GM23338 (cell line): Measurements from ENCODE around the gene CD84. TPM values are rescaled to one million over a fixed set of nuclear protein-coding genes. Genes with fewer than 3 reads are reported as not detected.
"Not testable (repeated sequence)": the region's sequence is repeated elsewhere in the genome, so short reads cannot be mapped to it uniquely, and the experiment has no call there.

Experiments
- ATAC-seq: fragments of 200-7000 bp; cut with Tn5 transposase; 3 replicates; pipeline ENCODE4 v1.9.1; 2020
- DNase-seq: peaks from one replicate; pipeline ENCODE4 v3.0.0-alpha.2; 2015; ENCODE audit warnings: low spot score
- H2AFZ ChIP-seq: fragments of 200-600 bp; sonication (generic); 2 replicates; pipeline ENCODE4 v1.8.0; 2016; ENCODE audit warnings: antibody characterized with exemption, mild to moderate bottlenecking, moderate library complexity
- H3F3A ChIP-seq: fragments of 200-600 bp; sonication (generic); replicated peaks from 2 replicates; pipeline ENCODE4 v1.8.0; 2017; ENCODE audit warnings: antibody characterized with exemption, mixed run types, low read depth
- H3K27ac ChIP-seq: fragments of 200-600 bp; sonication (generic); 2 replicates; pipeline ENCODE4 v1.6.1; 2016; ENCODE audit warnings: low read depth
- H3K27me3 ChIP-seq: fragments of 200-600 bp; sonication (generic); 2 replicates; pipeline ENCODE4 v1.8.0; 2016; ENCODE audit warnings: mild to moderate bottlenecking, mixed run types, moderate library complexity; ENCODE audit not compliant: insufficient read depth
- H3K36me3 ChIP-seq: fragments of 200-600 bp; sonication (generic); 2 replicates; pipeline ENCODE4 v1.8.0; 2016; ENCODE audit warnings: mild to moderate bottlenecking; ENCODE audit not compliant: insufficient read depth
- H3K4me1 ChIP-seq: fragments of 200-600 bp; sonication (generic); 2 replicates; pipeline ENCODE4 v1.8.0; 2016; ENCODE audit warnings: mild to moderate bottlenecking, moderate library complexity; ENCODE audit not compliant: insufficient read depth
- H3K4me2 ChIP-seq: fragments of 200-600 bp; sonication (generic); 2 replicates; pipeline ENCODE4 v1.7.1; 2017; ENCODE audit warnings: mixed run types
- H3K4me3 ChIP-seq: fragments of 200-600 bp; sonication (generic); 2 replicates; pipeline ENCODE4 v1.6.1; 2016; ENCODE audit warnings: mixed run types
- H3K79me2 ChIP-seq: fragments of 200-600 bp; sonication (generic); replicated peaks from 2 replicates; pipeline ENCODE4 v1.8.0; 2017; ENCODE audit warnings: mild to moderate bottlenecking; ENCODE audit not compliant: insufficient read depth
- H3K9me2 ChIP-seq: fragments of 200-600 bp; sonication (generic); 2 replicates; pipeline ENCODE4 v1.8.0; 2017; ENCODE audit not compliant: insufficient read depth
- H4K20me1 ChIP-seq: fragments of 200-600 bp; sonication (generic); replicated peaks from 2 replicates; pipeline ENCODE4 v1.8.0; 2017; ENCODE audit warnings: mild to moderate bottlenecking; ENCODE audit not compliant: insufficient read depth
- H3K27ac Mint-ChIP-seq: 2 replicates; pipeline ENCODE4 v1.8.0; 2020; ENCODE audit warnings: inconsistent platforms, mild to moderate bottlenecking, moderate library complexity, mixed read lengths
- H3K27me3 Mint-ChIP-seq: 3 replicates; pipeline ENCODE4 v1.8.0; 2022; ENCODE audit warnings: low read depth, mild to moderate bottlenecking, moderate library complexity, mixed read lengths, inconsistent platforms; ENCODE audit not compliant: insufficient read depth, poor library complexity
- H3K36me3 Mint-ChIP-seq: 3 replicates; pipeline ENCODE4 v1.8.0; 2021; ENCODE audit warnings: low read depth, mild to moderate bottlenecking, inconsistent platforms, moderate library complexity, mixed read lengths
- H3K4me1 Mint-ChIP-seq: 3 replicates; pipeline ENCODE4 v1.8.0; 2020; ENCODE audit warnings: mild to moderate bottlenecking, inconsistent platforms, mixed read lengths
- H3K4me3 Mint-ChIP-seq: 3 replicates; pipeline ENCODE4 v1.8.0; 2021; ENCODE audit warnings: moderate library complexity, mild to moderate bottlenecking, inconsistent platforms, mixed read lengths
- H3K9me3 Mint-ChIP-seq: 3 replicates; pipeline ENCODE4 v1.8.0; 2020; ENCODE audit warnings: moderate library complexity, mild to moderate bottlenecking, inconsistent platforms, mixed read lengths
- EZH2 ChIP-seq: fragments of 200-600 bp; sonication (generic); IDR thresholded peaks from one replicate; pipeline ENCODE4 v1.8.0; 2017; ENCODE audit warnings: antibody characterized with exemption, mild to moderate bottlenecking, low read depth; ENCODE audit not compliant: unreplicated experiment
- EZH2phosphoT487 ChIP-seq: fragments of 200-600 bp; sonication (generic); IDR thresholded peaks from one replicate; pipeline ENCODE4 v1.8.1; 2018; ENCODE audit warnings: antibody characterized with exemption; ENCODE audit not compliant: unreplicated experiment
- REST ChIP-seq: IDR thresholded peaks from one replicate; pipeline ENCODE4 v1.6.1; 2018; ENCODE audit warnings: antibody characterized with exemption; ENCODE audit not compliant: unreplicated experiment
- STAT1 ChIP-seq: IDR thresholded peaks from one replicate; pipeline ENCODE4 v1.6.1; 2016; ENCODE audit warnings: antibody characterized with exemption; ENCODE audit not compliant: unreplicated experiment
- ZNF462 ChIP-seq: fragments of 250-450 bp; sonication (Bioruptor Pico); IDR thresholded peaks from 2 replicates; pipeline ENCODE4 v1.5.0; 2020; ENCODE audit warnings: mild to moderate bottlenecking, moderate library complexity
- polyA plus RNA-seq: library from polyadenylated mRNA; unstranded; fragments of >200 nt; fragmentation: Nextera tagmentation; extraction: Ambion mirVana; gene quantifications from 2 replicates; pipeline ENCODE4 v1.2.1, GENCODE V29; 2016
- total RNA-seq: library from RNA; depleted of rRNA; stranded (reverse); fragments of >200 nt; shearing (Covaris generic); gene quantifications from 2 replicates; pipeline ENCODE4 v1.2.3, GENCODE V29; 2014
- TF ChIP-seq, protein P1 (sequence below): IDR thresholded peaks from 2 replicates; pipeline ENCODE4 v1.6.1; 2016; ENCODE audit warnings: antibody characterized with exemption

Gene CD84
- total and polyA plus RNA-seq, 2 experiments from 2014 or later: not detected

GRCh38 chr1:160628799-160629263 is 49.5 kb upstream of the CD84 start (continued):
- TF ChIP-seq EZH2phosphoT487: no peak

DNA sequence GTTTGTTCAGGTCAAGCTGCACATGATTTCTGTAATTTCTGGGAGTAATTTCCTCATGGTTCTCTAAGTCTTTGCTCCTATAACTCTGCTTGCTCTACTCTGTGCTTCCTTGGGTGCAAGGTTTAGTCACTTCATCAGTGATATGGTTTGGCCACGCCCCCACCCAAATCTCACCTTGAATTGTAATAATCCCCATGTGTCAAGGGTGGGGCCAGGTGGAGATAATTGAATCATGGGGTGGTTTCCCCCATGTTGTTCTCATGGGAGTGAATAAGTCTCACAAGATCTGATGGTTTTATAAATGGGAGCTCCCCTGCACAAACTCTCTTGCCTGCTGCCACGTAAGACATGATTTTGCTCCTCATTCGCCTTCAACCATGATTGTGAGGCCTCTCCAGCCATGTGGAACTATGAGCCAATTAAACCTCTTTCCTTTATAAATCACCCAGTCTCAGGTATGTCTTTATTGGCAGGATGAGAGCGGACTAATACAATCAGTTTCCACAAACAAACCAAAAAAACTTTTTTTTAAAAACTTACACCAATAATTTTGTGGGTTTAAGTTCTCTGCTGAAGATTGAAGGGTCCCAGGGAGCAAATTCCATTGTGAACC is 48.5 kb upstream of the CD84 start:
- H3K4me3 Mint-ChIP-seq, ATAC-seq, H3K27me3 Mint-ChIP-seq, H3K79me2 ChIP-seq, H3K4me1 ChIP-seq, H3K4me3 ChIP-seq, H3K27me3 ChIP-seq, H3F3A ChIP-seq, H3K27ac ChIP-seq, H3K4me2 ChIP-seq, H3K36me3 Mint-ChIP-seq, H3K9me3 Mint-ChIP-seq, H3K27ac Mint-ChIP-seq, H3K4me1 Mint-ChIP-seq, H4K20me1 ChIP-seq, DNase-seq, H2AFZ ChIP-seq, H3K36me3 ChIP-seq: not testable (repeated sequence)
- H3K9me2 ChIP-seq: peaks cover 22% of the 10 kb centered on the region

DNA sequence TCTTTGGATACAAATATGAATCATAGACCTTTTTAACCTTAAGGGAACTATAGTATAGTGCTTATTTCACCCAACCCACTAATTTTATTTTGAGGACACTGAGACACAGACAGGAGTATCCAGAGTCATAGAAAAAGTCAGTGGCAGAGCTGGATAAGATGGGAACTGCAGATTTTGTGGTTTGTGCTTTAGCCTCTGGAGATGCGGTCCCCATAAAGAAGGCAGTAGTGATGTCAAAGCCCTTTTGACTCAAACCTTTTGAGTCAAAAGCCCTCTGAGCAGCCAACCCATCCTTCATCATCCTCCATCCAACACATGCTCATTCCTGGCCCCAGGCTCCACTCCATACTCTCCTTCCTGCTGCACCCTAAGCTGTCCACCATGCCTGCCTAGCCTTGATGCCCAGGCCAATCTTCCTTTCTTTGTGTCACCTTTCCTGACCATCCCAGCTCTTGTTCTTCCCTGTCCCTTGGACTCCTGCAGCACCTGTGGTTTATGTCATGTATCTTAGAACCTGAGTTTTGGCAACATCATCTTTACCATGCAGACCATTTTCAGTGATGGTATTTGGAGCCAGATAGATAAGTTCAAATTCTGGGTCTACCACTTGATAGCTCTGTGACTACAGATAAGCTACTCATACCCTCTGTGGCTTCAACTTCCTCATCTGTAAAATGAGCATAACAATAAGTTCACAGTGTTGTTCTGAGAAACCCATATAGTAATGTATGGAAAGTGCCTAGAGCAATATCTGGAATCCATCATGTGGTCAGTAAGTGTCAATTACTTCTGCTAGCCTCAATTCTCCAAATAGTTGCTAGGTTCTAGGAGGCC is 47.4 kb upstream of the CD84 start:
- no peak for DNase-seq
- Mint-ChIP-seq H3K4me3 (no peak overlapping the region), H3K36me3 (no peaks in the 10 kb centered on the region), H3K4me1 (no peaks in the 10 kb centered on the region), H3K9me3 (no peaks in the 10 kb centered on the region), H3K27ac (no peak overlapping the region), H3K27me3 (no peaks in the 10 kb centered on the region)
- TF ChIP-seq REST (no peak), STAT1 (no peak), EZH2 (no peak), ZNF462 (CRISPR knock-in tag) (no peak)
- TF ChIP-seq, protein P1, sequence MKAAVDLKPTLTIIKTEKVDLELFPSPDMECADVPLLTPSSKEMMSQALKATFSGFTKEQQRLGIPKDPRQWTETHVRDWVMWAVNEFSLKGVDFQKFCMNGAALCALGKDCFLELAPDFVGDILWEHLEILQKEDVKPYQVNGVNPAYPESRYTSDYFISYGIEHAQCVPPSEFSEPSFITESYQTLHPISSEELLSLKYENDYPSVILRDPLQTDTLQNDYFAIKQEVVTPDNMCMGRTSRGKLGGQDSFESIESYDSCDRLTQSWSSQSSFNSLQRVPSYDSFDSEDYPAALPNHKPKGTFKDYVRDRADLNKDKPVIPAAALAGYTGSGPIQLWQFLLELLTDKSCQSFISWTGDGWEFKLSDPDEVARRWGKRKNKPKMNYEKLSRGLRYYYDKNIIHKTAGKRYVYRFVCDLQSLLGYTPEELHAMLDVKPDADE: no peak
- no peaks in the 10 kb centered on the region for H3F3A ChIP-seq
- H2AFZ ChIP-seq: no peak overlapping the region
- no peak overlapping the region for H3K4me2 ChIP-seq
- H3K27ac ChIP-seq: no peak overlapping the region
- no peaks in the 10 kb centered on the region for H3K4me1 ChIP-seq
- H3K36me3 ChIP-seq: no peaks in the 10 kb centered on the region
- H3K9me2 ChIP-seq: peaks cover 22% of the 10 kb centered on the region
- H3K27me3 ChIP-seq: no peaks in the 10 kb centered on the region
- no peak for ATAC-seq
- no peaks in the 10 kb centered on the region for H4K20me1 ChIP-seq
- H3K79me2 ChIP-seq: no peaks in the 10 kb centered on the region
- H3K4me3 ChIP-seq: no peak overlapping the region
